Epithelial cell of proximal tubule (primary cell): ENCODE results near the gene YWHAH. TPM values are rescaled to one million over a fixed set of nuclear protein-coding genes. Genes with fewer than 3 reads are reported as not detected.

Experiments used
- DNase-seq: peaks from one replicate; pipeline ENCODE4 v3.0.0-alpha.2; 2011; ENCODE audit warnings: low read depth
- H3K4me3 ChIP-seq: 2 replicates; pipeline ENCODE4 v1.5.1; 2011; ENCODE audit warnings: low read depth, mild to moderate bottlenecking, low read length
- CTCF ChIP-seq: conservative IDR thresholded peaks from 2 replicates; pipeline ENCODE4 v1.5.1; 2012; ENCODE audit warnings: low read depth, mild to moderate bottlenecking, low read length
- total RNA-seq: library from RNA; depleted of rRNA; stranded (reverse); fragments of >200 nt; gene quantifications from 2 replicates; pipeline ENCODE4 v1.2.3, GENCODE V29; 2015

The YWHAH gene
- total RNA-seq, 1 donor from 2014 or later = 276 TPM

- no peak overlapping the region for H3K4me3 ChIP-seq
- no peak for TF ChIP-seq CTCF
- no peak for DNase-seq
Observed at GRCh38 chr22:31927562-31927961, 16.8 kb upstream of the YWHAH start.

- TF ChIP-seq CTCF = no peak
- no peak for DNase-seq
Observed at GRCh38 chr22:31929167-31929930, 15.0 kb upstream of the YWHAH start.

GRCh38 chr22:31932863-31933262, 11.5 kb upstream of the YWHAH start:
- no peak for DNase-seq
- H3K4me3 ChIP-seq = no peak overlapping the region
- TF ChIP-seq CTCF = no peak

More at GRCh38 chr22:31929167-31929930, 15.0 kb upstream of the YWHAH start:
- H3K4me3 ChIP-seq = no peak overlapping the region

- H3K4me3 ChIP-seq = no peak overlapping the region
- TF ChIP-seq CTCF = no peak
- DNase-seq = no peak
Observed at GRCh38 chr22:31933406-31933805, 10.9 kb upstream of the YWHAH start.

- H3K4me3 ChIP-seq = no peak overlapping the region
- no peak for TF ChIP-seq CTCF
- DNase-seq = no peak
Observed at GRCh38 chr22:31933816-31934482, 10.4 kb upstream of the YWHAH start.

- no peak for TF ChIP-seq CTCF
- no peak for DNase-seq
- no peak overlapping the region for H3K4me3 ChIP-seq
Observed at GRCh38 chr22:31935961-31936635, 8.2 kb upstream of the YWHAH start.
